ENCODE measurements around the gene RPS3A. TPM values are rescaled to one million over a fixed set of nuclear protein-coding genes. Genes with fewer than 3 reads are reported as not detected.
A peak's percentile ranks its signal among the peaks of the same experiment; 100 is the strongest.

RPS3A gene
- total RNA-seq, 1 donor: 1,627 TPM

GRCh38 chr4:151091047-151091446 lies 8.4 kb upstream of the RPS3A start:
- Histone ChIP-seq H3K27ac (ENCODE audit: low read depth, low read length) (no peak overlapping the region), H3K27me3 (ENCODE audit: insufficient read depth, low read length) (peaks cover 3% of the 10 kb centered on the region), H3K9me3 (ENCODE audit: low read depth, low read length) (no peaks in the 10 kb centered on the region), H3K4me3 (ENCODE audit: insufficient read depth, low read length) (no peak overlapping the region), H4K20me1 (ENCODE audit: insufficient read depth, low read length) (no peaks in the 10 kb centered on the region), H3K36me3 (ENCODE audit: insufficient read depth, low read length) (no peaks in the 10 kb centered on the region), H2AFZ (ENCODE audit: low read length) (no peak overlapping the region), H3K4me1 (ENCODE audit: insufficient read depth, low read length) (no peaks in the 10 kb centered on the region), H3K79me2 (ENCODE audit: insufficient read depth, low read length) (no peaks in the 10 kb centered on the region), H3K4me2 (ENCODE audit: insufficient read depth, low read length) (no peak overlapping the region)
- TF ChIP-seq, protein P1, sequence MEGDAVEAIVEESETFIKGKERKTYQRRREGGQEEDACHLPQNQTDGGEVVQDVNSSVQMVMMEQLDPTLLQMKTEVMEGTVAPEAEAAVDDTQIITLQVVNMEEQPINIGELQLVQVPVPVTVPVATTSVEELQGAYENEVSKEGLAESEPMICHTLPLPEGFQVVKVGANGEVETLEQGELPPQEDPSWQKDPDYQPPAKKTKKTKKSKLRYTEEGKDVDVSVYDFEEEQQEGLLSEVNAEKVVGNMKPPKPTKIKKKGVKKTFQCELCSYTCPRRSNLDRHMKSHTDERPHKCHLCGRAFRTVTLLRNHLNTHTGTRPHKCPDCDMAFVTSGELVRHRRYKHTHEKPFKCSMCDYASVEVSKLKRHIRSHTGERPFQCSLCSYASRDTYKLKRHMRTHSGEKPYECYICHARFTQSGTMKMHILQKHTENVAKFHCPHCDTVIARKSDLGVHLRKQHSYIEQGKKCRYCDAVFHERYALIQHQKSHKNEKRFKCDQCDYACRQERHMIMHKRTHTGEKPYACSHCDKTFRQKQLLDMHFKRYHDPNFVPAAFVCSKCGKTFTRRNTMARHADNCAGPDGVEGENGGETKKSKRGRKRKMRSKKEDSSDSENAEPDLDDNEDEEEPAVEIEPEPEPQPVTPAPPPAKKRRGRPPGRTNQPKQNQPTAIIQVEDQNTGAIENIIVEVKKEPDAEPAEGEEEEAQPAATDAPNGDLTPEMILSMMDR (IDR thresholded peaks at IDR 0.05; ENCODE audit: extremely low read depth, low read depth, low read length): no peak
- DNase-seq (ENCODE audit: insufficient read length, low spot score, missing footprints): peak; percentile 55

GRCh38 chr4:151092488-151092887 lies 6.9 kb upstream of the RPS3A start:
- TF ChIP-seq, protein P1 (IDR thresholded peaks at IDR 0.05; ENCODE audit: extremely low read depth, low read depth, low read length): no peak
- H3K4me2 ChIP-seq (ENCODE audit: insufficient read depth, low read length): no peak overlapping the region
- H4K20me1 ChIP-seq (ENCODE audit: insufficient read depth, low read length): no peaks in the 10 kb centered on the region
- H3K4me3 ChIP-seq (ENCODE audit: insufficient read depth, low read length): no peak overlapping the region
- H3K4me1 ChIP-seq (ENCODE audit: insufficient read depth, low read length): no peaks in the 10 kb centered on the region
- H3K27ac ChIP-seq (ENCODE audit: low read depth, low read length): no peak overlapping the region
- no peaks in the 10 kb centered on the region for H3K36me3 ChIP-seq (ENCODE audit: insufficient read depth, low read length)
- H2AFZ ChIP-seq (ENCODE audit: low read length): no peak overlapping the region
- H3K9me3 ChIP-seq (ENCODE audit: low read depth, low read length): no peaks in the 10 kb centered on the region
- no peaks in the 10 kb centered on the region for H3K79me2 ChIP-seq (ENCODE audit: insufficient read depth, low read length)
- no peak for DNase-seq (ENCODE audit: insufficient read length, low spot score, missing footprints)
- H3K27me3 ChIP-seq (ENCODE audit: insufficient read depth, low read length): peaks cover 2% of the 10 kb centered on the region

- no peaks in the 10 kb centered on the region for H3K36me3 ChIP-seq (ENCODE audit: insufficient read depth, low read length)
- no peak for DNase-seq (ENCODE audit: insufficient read length, low spot score, missing footprints)
- no peaks in the 10 kb centered on the region for H4K20me1 ChIP-seq (ENCODE audit: insufficient read depth, low read length)
- no peak overlapping the region for H3K4me2 ChIP-seq (ENCODE audit: insufficient read depth, low read length)
- H2AFZ ChIP-seq (ENCODE audit: low read length): no peak overlapping the region
- no peaks in the 10 kb centered on the region for H3K27me3 ChIP-seq (ENCODE audit: insufficient read depth, low read length)
- H3K4me3 ChIP-seq (ENCODE audit: insufficient read depth, low read length): no peak overlapping the region
- TF ChIP-seq, protein P1 (IDR thresholded peaks at IDR 0.05; ENCODE audit: extremely low read depth, low read depth, low read length): no peak
- no peak overlapping the region for H3K27ac ChIP-seq (ENCODE audit: low read depth, low read length)
- H3K79me2 ChIP-seq (ENCODE audit: insufficient read depth, low read length): no peaks in the 10 kb centered on the region
- no peaks in the 10 kb centered on the region for H3K4me1 ChIP-seq (ENCODE audit: insufficient read depth, low read length)
- no peaks in the 10 kb centered on the region for H3K9me3 ChIP-seq (ENCODE audit: low read depth, low read length)
Measured at GRCh38 chr4:151093203-151093602, 6.2 kb upstream of the RPS3A start.

- H3K4me3 ChIP-seq (ENCODE audit: insufficient read depth, low read length): no peak overlapping the region
- no peaks in the 10 kb centered on the region for H3K9me3 ChIP-seq (ENCODE audit: low read depth, low read length)
- H3K36me3 ChIP-seq (ENCODE audit: insufficient read depth, low read length): no peaks in the 10 kb centered on the region
- no peaks in the 10 kb centered on the region for H3K27me3 ChIP-seq (ENCODE audit: insufficient read depth, low read length)
- no peaks in the 10 kb centered on the region for H4K20me1 ChIP-seq (ENCODE audit: insufficient read depth, low read length)
- no peak for DNase-seq (ENCODE audit: insufficient read length, low spot score, missing footprints)
- no peaks in the 10 kb centered on the region for H3K4me1 ChIP-seq (ENCODE audit: insufficient read depth, low read length)
- TF ChIP-seq, protein P1 (IDR thresholded peaks at IDR 0.05; ENCODE audit: extremely low read depth, low read depth, low read length): no peak
- no peak overlapping the region for H3K27ac ChIP-seq (ENCODE audit: low read depth, low read length)
- H2AFZ ChIP-seq (ENCODE audit: low read length): no peak overlapping the region
- no peaks in the 10 kb centered on the region for H3K79me2 ChIP-seq (ENCODE audit: insufficient read depth, low read length)
- H3K4me2 ChIP-seq (ENCODE audit: insufficient read depth, low read length): no peak overlapping the region
Measured at GRCh38 chr4:151094290-151094751, 5.1 kb upstream of the RPS3A start.
